Measurements from ENCODE around the gene RERGL. TPM values are rescaled to one million over a fixed set of nuclear protein-coding genes. Genes with fewer than 3 reads are reported as not detected.

The RERGL gene
- total and polyA plus RNA-seq, 12 donors, result 0.54 to 23.9 (median 2.1) TPM; not detected in 1

DNA sequence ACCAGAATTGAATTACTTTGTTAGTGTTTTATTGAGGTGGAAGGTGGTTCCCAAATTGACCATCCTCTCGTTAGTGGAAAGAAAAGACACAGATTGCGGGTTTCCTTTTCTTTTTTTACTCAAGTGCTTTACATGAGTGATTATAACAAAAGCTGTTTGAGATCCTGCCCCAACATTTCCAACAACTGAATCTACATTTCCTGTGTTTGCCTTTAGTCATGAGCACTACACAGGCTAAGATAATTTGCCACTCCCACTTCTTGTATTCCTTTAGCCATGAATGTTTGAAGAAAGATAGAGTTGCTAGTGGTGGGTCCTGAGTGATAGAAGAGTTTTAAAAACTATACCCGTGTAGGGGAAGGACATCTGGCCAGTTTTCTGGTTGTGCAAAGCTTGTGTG is 16.0 kb downstream of the RERGL start:
- H3K36me3 ChIP-seq (replicated peaks in 1 of 2), result no peaks in the 10 kb centered on the region
- H3K9me3 ChIP-seq (replicated peaks in 1 of 3), result no peaks in the 10 kb centered on the region
- no peaks in the 10 kb centered on the region for H3K4me1 ChIP-seq (replicated peaks in 1 of 2)
- H3K4me3 ChIP-seq, result no peak overlapping the region
- no peak overlapping the region for H3K27ac ChIP-seq
- intact Hi-C loops (cut with DNase I), result no loop called here
- DNase-seq, result no peak
- no peaks in the 10 kb centered on the region for H3K27me3 ChIP-seq
- TF ChIP-seq POLR2A (IDR thresholded peaks at IDR 0.05), result no peak
- TF ChIP-seq, protein P1, sequence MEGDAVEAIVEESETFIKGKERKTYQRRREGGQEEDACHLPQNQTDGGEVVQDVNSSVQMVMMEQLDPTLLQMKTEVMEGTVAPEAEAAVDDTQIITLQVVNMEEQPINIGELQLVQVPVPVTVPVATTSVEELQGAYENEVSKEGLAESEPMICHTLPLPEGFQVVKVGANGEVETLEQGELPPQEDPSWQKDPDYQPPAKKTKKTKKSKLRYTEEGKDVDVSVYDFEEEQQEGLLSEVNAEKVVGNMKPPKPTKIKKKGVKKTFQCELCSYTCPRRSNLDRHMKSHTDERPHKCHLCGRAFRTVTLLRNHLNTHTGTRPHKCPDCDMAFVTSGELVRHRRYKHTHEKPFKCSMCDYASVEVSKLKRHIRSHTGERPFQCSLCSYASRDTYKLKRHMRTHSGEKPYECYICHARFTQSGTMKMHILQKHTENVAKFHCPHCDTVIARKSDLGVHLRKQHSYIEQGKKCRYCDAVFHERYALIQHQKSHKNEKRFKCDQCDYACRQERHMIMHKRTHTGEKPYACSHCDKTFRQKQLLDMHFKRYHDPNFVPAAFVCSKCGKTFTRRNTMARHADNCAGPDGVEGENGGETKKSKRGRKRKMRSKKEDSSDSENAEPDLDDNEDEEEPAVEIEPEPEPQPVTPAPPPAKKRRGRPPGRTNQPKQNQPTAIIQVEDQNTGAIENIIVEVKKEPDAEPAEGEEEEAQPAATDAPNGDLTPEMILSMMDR (IDR thresholded peaks at IDR 0.05), result no peak
- 50 to 63% (median 58%) methylated on average over 3 of the region's 3 CpGs for WGBS, 4 donors

- Histone ChIP-seq H3K9me3 (replicated peaks in 1 of 3) (no peaks in the 10 kb centered on the region), H3K4me1 (replicated peaks in 1 of 2) (no peaks in the 10 kb centered on the region), H3K27ac (no peak overlapping the region), H3K36me3 (replicated peaks in 1 of 2) (no peaks in the 10 kb centered on the region), H3K27me3 (no peaks in the 10 kb centered on the region), H3K4me3 (no peak overlapping the region)
- no peak for TF ChIP-seq POLR2A (IDR thresholded peaks at IDR 0.05)
- TF ChIP-seq, protein P1 (IDR thresholded peaks at IDR 0.05), result no peak
- DNase-seq, result no peak
- 81 to 87% (median 85%) methylated on average over 13 to 14 of the region's 14 CpGs for WGBS, 4 donors
- intact Hi-C loops (cut with DNase I), result no loop called here
Observed at GRCh38 chr12:18072723-18073122, 17.3 kb downstream of the RERGL start.

- Histone ChIP-seq H3K9me3 (replicated peaks in 1 of 3) (no peaks in the 10 kb centered on the region), H3K4me3 (no peak overlapping the region), H3K36me3 (replicated peaks in 1 of 2) (no peaks in the 10 kb centered on the region), H3K4me1 (replicated peaks in 1 of 2) (no peaks in the 10 kb centered on the region), H3K27ac (no peak overlapping the region), H3K27me3 (no peaks in the 10 kb centered on the region)
- 80 to 90% (median 83%) methylated on average over 4 of the region's 4 CpGs for WGBS, 4 donors
- intact Hi-C loops (cut with DNase I), result no loop called here
- TF ChIP-seq, protein P1 (IDR thresholded peaks at IDR 0.05), result no peak
- no peak for TF ChIP-seq POLR2A (IDR thresholded peaks at IDR 0.05)
- no peak for DNase-seq
Observed at GRCh38 chr12:18071336-18071735, 18.7 kb downstream of the RERGL start.

- intact Hi-C loops (cut with DNase I), result no loop called here
- H3K4me3 ChIP-seq, result no peak overlapping the region
- H3K36me3 ChIP-seq (replicated peaks in 1 of 2), result no peaks in the 10 kb centered on the region
- no peaks in the 10 kb centered on the region for H3K4me1 ChIP-seq (replicated peaks in 1 of 2)
- no peaks in the 10 kb centered on the region for H3K9me3 ChIP-seq (replicated peaks in 1 of 3)
- H3K27ac ChIP-seq, result no peak overlapping the region
- TF ChIP-seq POLR2A (IDR thresholded peaks at IDR 0.05), result no peak
- TF ChIP-seq, protein P1 (IDR thresholded peaks at IDR 0.05), result no peak
- no peaks in the 10 kb centered on the region for H3K27me3 ChIP-seq
- DNase-seq, result no peak
- WGBS, 4 donors, result 43 to 67% (median 50%) methylated on average over 3 of the region's 3 CpGs
Observed at GRCh38 chr12:18068355-18068754, 21.6 kb downstream of the RERGL start.

Measured in adrenal gland (tissue), 12 donors.